ENCODE results near the gene ESPL1. TPM values are rescaled to one million over a fixed set of nuclear protein-coding genes. Genes with fewer than 3 reads are reported as not detected.
A peak's percentile ranks its signal among the peaks of the same experiment; 100 is the strongest.

Gene ESPL1
- total and polyA plus RNA-seq, 8 donors: 0.09 to 0.81 (median 0.32) TPM

DNA sequence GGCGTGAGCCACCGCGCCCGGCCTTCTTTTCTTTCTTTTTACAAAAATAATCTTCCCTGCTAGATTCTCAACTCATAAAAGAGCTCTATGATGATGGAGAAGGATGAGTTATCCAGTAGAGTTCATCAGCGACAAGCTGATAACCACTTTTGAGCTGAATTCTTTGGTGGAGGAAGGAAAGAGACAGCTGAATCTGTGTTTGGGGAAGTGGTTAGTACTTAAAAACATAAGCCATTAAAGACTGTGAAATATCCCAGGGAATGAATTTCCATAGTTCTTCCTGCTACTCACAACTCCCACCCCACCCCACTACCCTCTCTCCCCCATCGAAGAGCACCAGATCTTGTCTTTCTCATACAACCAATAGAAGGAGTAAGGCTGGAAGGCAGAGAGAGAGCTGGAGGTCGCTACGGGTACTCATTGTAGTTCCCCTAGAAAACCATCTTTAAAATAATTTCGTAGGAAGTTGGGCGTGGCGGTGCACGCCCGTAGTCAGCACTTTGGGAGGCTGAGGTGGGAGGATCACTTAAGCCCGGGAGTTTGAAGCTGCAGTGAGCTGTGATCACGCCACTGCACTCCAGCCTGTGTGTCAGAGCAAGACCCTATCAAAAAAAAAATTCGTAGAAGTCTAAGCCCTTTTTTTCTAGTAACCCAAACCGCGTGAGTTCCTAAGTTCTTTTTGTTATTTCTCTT lies 647 bp upstream of the ESPL1 start:
- no peak for DNase-seq
- TF ChIP-seq, protein P1, sequence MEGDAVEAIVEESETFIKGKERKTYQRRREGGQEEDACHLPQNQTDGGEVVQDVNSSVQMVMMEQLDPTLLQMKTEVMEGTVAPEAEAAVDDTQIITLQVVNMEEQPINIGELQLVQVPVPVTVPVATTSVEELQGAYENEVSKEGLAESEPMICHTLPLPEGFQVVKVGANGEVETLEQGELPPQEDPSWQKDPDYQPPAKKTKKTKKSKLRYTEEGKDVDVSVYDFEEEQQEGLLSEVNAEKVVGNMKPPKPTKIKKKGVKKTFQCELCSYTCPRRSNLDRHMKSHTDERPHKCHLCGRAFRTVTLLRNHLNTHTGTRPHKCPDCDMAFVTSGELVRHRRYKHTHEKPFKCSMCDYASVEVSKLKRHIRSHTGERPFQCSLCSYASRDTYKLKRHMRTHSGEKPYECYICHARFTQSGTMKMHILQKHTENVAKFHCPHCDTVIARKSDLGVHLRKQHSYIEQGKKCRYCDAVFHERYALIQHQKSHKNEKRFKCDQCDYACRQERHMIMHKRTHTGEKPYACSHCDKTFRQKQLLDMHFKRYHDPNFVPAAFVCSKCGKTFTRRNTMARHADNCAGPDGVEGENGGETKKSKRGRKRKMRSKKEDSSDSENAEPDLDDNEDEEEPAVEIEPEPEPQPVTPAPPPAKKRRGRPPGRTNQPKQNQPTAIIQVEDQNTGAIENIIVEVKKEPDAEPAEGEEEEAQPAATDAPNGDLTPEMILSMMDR (IDR thresholded peaks at IDR 0.05): no peak
- 51 to 52% methylated on average over 18 of the region's 18 CpGs for WGBS, 2 donors
- no peak for FAIRE-seq
- intact Hi-C loops (cut with DNase I): no loop called here
- ATAC-seq: peak; percentile 7 to 47 (median 38)
- no peaks in the 10 kb centered on the region for H3K9me3 ChIP-seq
- peak overlapping the region in 2 of 4 donors; percentile 28 to 50 for H3K27ac ChIP-seq
- H3K4me1 ChIP-seq: peaks cover 0 to 5% (median 0%) of the 10 kb centered on the region in 3 donors
- no peaks in the 10 kb centered on the region for H3K36me3 ChIP-seq
- H3K27me3 ChIP-seq: no peaks in the 10 kb centered on the region
- H3K4me3 ChIP-seq: peak overlapping the region; percentile 31 to 69 (median 59)

DNA sequence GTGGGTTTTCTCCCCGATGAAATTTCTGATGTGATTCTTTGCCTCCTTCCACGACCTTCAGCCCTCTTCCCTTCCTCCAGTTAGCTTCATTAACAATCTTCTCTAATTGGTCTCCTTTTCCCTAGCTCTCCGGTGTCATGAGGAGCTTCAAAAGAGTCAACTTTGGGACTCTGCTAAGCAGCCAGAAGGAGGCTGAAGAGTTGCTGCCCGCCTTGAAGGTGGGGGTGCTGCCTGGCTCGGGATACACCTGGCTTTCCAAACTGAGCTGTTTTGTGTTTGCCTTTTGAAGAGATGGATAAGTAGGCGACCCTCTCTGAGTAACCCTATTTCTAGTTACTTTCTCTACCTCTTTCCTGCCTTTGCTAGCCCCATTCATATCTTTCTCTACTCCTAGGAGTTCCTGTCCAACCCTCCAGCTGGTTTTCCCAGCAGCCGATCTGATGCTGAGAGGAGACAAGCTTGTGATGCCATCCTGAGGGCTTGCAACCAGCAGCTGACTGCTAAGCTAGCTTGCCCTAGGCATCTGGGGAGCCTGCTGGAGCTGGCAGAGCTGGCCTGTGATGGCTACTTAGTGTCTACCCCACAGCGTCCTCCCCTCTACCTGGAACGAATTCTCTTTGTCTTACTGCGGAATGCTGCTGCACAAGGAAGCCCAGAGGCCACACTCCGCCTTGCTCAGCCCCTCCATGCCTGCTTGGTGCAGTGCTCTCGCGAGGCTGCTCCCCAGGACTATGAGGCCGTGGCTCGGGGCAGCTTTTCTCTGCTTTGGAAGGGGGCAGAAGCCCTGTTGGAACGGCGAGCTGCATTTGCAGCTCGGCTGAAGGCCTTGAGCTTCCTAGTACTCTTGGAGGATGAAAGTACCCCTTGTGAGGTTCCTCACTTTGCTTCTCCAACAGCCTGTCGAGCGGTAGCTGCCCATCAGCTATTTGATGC lies 797 bp downstream of the ESPL1 start:
- TF ChIP-seq, protein P1 (IDR thresholded peaks at IDR 0.05): no peak
- H3K9me3 ChIP-seq: no peaks in the 10 kb centered on the region
- WGBS, 2 donors: 52 to 58% methylated on average over 20 of the region's 20 CpGs
- peaks cover 0 to 5% (median 0%) of the 10 kb centered on the region in 3 donors for H3K4me1 ChIP-seq
- no peak for FAIRE-seq
- ATAC-seq: peak in 2 of 4 donors; percentile 13
- DNase-seq: no peak
- intact Hi-C loops (cut with DNase I): no loop called here
- H3K27me3 ChIP-seq: no peaks in the 10 kb centered on the region
- no peak overlapping the region for H3K27ac ChIP-seq
- no peaks in the 10 kb centered on the region for H3K36me3 ChIP-seq
- H3K4me3 ChIP-seq: peak overlapping the region; percentile 31 to 69 (median 59)

DNA sequence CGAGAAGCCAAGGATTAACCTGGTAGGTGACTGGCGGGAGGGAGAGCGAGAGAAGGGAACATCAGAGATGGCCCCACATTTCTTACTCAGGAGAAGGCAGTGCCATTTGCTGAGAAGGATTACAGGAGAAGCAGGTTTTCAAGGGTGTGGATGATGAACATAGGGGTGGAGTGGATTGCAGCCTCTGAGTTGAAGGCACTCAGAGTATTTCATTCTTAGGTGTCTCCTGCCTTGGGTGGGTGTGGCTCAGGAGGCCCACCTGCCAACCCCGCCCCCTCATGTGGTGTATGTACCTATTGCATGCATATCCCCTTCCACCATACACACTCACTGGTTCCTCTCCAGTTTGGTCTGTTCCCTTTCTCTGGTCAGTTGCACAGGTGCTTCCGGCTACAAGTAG lies 6.3 kb downstream of the ESPL1 start:
- intact Hi-C loops (cut with DNase I): no loop called here
- ATAC-seq: no peak

DNA sequence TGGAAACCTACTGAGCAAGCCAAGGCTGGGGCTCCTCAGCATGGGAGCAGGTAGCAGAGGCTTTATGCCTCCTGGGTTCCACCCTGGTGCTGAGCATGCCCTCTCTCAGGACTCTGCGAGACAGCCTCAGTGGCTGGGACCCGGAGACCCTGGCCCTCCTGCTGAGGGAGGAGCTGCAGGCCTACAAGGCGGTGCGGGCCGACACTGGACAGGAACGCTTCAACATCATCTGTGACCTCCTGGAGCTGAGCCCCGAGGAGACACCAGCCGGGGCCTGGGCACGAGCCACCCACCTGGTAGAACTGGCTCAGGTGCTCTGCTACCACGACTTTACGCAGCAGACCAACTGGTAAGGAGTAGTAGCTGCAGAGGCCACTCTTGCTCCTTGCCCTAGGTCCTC lies 8.4 kb downstream of the ESPL1 start:
- WGBS, 2 donors: 95 to 99% methylated on average over 11 of the region's 11 CpGs
- intact Hi-C loops (cut with DNase I): no loop called here
- no peak for FAIRE-seq
- Histone ChIP-seq H3K27me3 (no peaks in the 10 kb centered on the region), H3K4me3 (no peak overlapping the region), H3K4me1 (no peaks in the 10 kb centered on the region), H3K9me3 (no peaks in the 10 kb centered on the region), H3K36me3 (no peaks in the 10 kb centered on the region), H3K27ac (no peak overlapping the region)
- TF ChIP-seq, protein P1 (IDR thresholded peaks at IDR 0.05): no peak
- no peak for DNase-seq
- ATAC-seq: no peak

More for the DNA sequence above, 6.3 kb downstream of the ESPL1 start:
- no peak for FAIRE-seq
- WGBS, 2 donors: 93 to 96% methylated on average over 5 of the region's 5 CpGs
- Histone ChIP-seq H3K4me3 (no peak overlapping the region), H3K27me3 (no peaks in the 10 kb centered on the region), H3K4me1 (no peaks in the 10 kb centered on the region), H3K9me3 (no peaks in the 10 kb centered on the region), H3K27ac (no peak overlapping the region), H3K36me3 (no peaks in the 10 kb centered on the region)
- TF ChIP-seq, protein P1 (IDR thresholded peaks at IDR 0.05): no peak
- no peak for DNase-seq
